Measurements from ENCODE around the gene MYEF2.

Gene MYEF2

DNA sequence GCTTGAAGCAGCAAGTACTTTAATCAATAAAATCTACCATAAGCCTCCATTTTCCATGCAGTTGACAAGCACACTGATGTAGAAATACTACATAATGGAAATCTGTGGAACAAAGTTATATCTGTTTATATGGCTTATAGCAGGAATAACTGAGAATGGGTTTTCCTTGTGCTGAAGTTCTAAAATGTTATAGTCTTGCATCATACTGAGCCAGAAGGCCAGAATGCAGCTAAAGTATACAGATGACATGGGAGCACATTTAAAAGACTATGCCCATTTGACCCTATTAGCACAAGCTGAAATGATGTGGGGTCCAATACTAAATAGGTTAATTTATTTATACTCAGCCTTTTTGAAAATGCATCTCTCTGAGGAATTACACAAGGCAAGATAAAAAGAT lies 32.2 kb downstream of the MYEF2 start:
- DNase-seq (ENCODE audit: low spot score), result no peak

- no peak for DNase-seq (ENCODE audit: low spot score)
Measured at GRCh38 chr15:48144889-48145288, 33.2 kb downstream of the MYEF2 start.

DNA sequence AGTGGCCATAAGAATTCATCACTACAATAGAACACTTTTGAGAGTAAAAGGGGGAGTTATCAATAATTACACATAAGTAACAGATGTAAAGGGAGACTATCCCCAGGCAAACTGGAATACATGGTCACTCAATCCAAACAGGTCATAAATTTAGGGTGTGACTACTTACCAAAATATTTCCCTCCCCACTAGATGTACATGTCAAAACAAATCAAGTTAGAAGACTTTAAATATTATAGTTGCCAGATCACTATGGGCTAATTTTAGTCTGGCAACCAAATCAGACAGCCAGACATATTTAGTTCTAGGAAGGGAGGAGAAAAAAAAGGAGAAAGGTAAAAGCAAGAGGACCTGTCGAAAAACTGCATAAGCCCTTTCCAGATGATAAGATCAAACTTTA lies 34.2 kb downstream of the MYEF2 start:
- no peak for DNase-seq (ENCODE audit: low spot score)

DNA sequence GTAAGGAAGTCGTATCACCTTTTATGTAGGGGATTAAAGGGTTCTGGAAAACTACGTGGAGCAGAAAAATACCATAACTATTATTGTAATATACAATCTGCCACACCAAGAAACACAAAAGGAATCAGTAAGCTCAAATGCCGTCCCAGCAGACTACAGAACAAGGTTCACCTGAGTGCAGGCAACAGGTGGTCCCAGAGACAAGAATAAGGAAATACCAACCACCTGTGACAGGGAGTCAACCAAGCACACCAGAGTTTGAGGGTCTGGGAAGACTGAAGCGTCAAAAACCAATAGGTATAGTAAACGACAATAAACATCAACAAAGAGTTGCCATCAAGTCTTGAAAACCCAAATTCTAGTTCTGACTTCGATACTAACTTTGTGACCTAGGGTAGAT lies 45.2 kb downstream of the MYEF2 start:
- DNase-seq (ENCODE audit: low spot score), result no peak

DNA sequence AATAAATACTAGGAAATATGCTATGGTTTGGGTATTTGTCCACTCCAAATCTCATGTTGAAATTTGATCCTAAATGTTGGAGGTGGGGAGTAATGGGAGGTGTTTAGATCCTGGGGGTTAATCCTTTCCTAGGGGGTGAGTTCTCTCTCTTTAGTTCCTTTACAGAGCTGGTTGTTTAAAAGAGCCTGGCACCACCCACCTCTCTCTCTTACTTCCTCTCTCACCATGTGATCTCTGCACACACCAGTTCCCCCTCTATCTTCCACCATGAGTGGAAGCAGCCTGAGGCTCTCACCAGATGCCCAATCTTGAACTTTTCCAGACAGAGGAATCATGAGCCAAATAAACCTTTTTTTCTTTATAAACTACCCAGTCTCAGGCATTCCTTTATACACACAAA lies 46.8 kb downstream of the MYEF2 start:
- DNase-seq (ENCODE audit: low spot score), result no peak

- DNase-seq (ENCODE audit: low spot score), result no peak
Measured at GRCh38 chr15:48126667-48127355, 51.3 kb downstream of the MYEF2 start.

GRCh38 chr15:48121849-48122248 lies 56.2 kb downstream of the MYEF2 start:
- DNase-seq (ENCODE audit: low spot score), result no peak

DNA sequence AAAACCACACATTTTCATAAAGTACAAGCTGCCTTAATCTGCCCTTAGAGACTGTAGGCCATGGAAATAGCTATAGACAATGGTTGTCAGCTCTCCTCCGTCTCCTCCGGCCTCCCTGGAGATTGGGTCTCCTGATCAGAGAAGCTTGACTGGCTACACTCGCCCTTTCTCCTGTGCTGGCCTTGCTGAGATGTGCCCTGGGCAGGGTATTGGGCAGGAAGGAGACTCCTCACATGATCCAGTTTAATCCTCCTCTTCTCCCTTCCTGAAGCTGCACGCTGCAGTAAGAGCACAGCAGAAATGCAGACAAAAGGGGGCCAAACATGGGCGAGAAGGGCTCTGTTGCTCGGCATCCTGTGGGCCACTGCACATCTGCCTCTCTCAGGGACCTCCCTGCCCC lies 57.4 kb downstream of the MYEF2 start, which contains the start of gene SLC24A5:
TSS of gene SLC24A5 (plus strand) at position 246 of the 400 bp plus-strand sequence. CDS start at position 301, 55 bp downstream.
- no peak for DNase-seq (ENCODE audit: low spot score)

- no peak for DNase-seq (ENCODE audit: low spot score)
Measured at GRCh38 chr15:48119277-48119676, 58.8 kb downstream of the MYEF2 start.

GRCh38 chr15:48112242-48112641 lies 65.9 kb downstream of the MYEF2 start:
- DNase-seq (ENCODE audit: low spot score), result no peak

GRCh38 chr15:48109856-48110531 lies 68.1 kb downstream of the MYEF2 start:
- no peak for DNase-seq (ENCODE audit: low spot score)

- no peak for DNase-seq (ENCODE audit: low spot score)
Measured at GRCh38 chr15:48109212-48109611, 68.9 kb downstream of the MYEF2 start.

GRCh38 chr15:48105936-48106335 lies 72.2 kb downstream of the MYEF2 start:
- DNase-seq (ENCODE audit: low spot score), result no peak

GRCh38 chr15:48103647-48104046 lies 74.4 kb downstream of the MYEF2 start:
- no peak for DNase-seq (ENCODE audit: low spot score)

DNA sequence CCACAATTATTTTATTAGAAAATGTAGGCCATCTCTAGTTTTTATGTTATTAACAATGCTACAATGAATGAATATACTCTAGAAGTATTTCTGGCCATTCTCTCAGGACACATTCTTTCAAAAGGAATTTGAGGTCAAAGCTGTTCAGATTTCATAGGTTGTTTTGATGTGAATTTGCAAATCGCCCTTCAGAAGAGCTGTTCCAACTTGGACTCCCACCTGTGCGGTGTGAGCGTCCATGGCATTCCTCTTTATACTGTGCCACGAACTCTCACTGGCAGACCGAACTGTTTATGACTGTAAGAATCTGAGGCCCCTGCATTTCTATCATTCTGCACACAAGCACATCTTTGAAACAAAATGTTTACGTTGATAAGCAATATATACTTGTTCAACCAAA lies 75.9 kb downstream of the MYEF2 start:
- DNase-seq (ENCODE audit: low spot score), result no peak

GRCh38 chr15:48101376-48101961 lies 76.6 kb downstream of the MYEF2 start:
- no peak for DNase-seq (ENCODE audit: low spot score)

DNA sequence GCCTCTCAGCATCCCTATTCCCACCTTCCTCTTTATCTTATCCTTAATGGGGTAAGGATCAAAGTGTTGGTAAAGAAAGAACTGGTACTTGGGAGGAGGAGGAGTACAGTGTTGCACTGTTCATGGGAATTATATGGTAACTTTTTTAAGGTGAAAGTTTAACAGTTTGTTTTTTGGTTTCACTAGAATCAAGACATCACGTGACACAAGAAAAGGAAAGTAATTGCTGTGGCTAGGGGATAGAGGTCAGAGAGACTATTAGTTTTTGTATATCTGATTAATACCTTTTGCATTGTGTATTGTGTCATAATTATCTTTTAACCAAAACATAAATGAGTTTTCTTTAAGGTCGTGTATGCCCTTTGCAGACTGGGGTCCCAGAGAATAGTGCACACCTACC lies 80.8 kb downstream of the MYEF2 start:
- DNase-seq (ENCODE audit: low spot score), result no peak

GRCh38 chr15:48096813-48097212 lies 81.3 kb downstream of the MYEF2 start:
- no peak for DNase-seq (ENCODE audit: low spot score)

GRCh38 chr15:48096355-48096786 lies 81.7 kb downstream of the MYEF2 start:
- DNase-seq (ENCODE audit: low spot score), result no peak

GRCh38 chr15:48091522-48091921 lies 86.6 kb downstream of the MYEF2 start:
- no peak for DNase-seq (ENCODE audit: low spot score)

GRCh38 chr15:48090666-48091065 lies 87.4 kb downstream of the MYEF2 start:
- DNase-seq (ENCODE audit: low spot score), result no peak

- DNase-seq (ENCODE audit: low spot score), result no peak
Measured at GRCh38 chr15:48090115-48090514, 88.0 kb downstream of the MYEF2 start.

GRCh38 chr15:48089702-48090101 lies 88.4 kb downstream of the MYEF2 start:
- no peak for DNase-seq (ENCODE audit: low spot score)

Measured in kidney capillary endothelial cell (primary cell).